GM12878 (cell line): ENCODE results near the gene CTSD. TPM values are rescaled to one million over a fixed set of nuclear protein-coding genes. Genes with fewer than 3 reads are reported as not detected.

ENCODE experiments used
- ATAC-seq: fragments of 200-7000 bp; cut with Tn5 transposase; 3 replicates; pipeline ENCODE4 v1.9.1; 2020; ENCODE audit warnings: mild to moderate bottlenecking, moderate library complexity
- BruUV-seq: library from RNA; stranded (reverse); fragments of 400-500 nt; replicated peaks from 2 replicates; lab custom pipeline; 2021; lab: Mats Ljungman, UMichigan
- CTCF ChIA-PET: fragments of 300-600 bp; sonication (Branson Sonifier 250); formaldehyde crosslinking; extraction: SDS; loops from one replicate; lab custom pipeline; 2021; ENCODE audit warnings: inconsistent platforms; lab: Yijun Ruan, JAX
- POLR2A ChIA-PET: fragments of 350-600 bp; formaldehyde crosslinking; extraction: SDS; loops from one replicate; lab custom pipeline; 2021; ENCODE audit warnings: inconsistent platforms; lab: Charles Lee
- RAD21 ChIA-PET: fragments of 300-600 bp; sonication (Branson Sonifier 250); formaldehyde crosslinking; loops from one replicate; lab custom pipeline; 2023; ENCODE audit warnings: antibody characterized with exemption; ENCODE audit not compliant: unreplicated experiment; lab: Charles Lee
- SMC1A ChIA-PET: fragments of 300-600 bp; sonication (Branson Sonifier 250); formaldehyde crosslinking; loops from one replicate; lab custom pipeline; 2023; ENCODE audit not compliant: unreplicated experiment, uncharacterized antibody; lab: Charles Lee
- DNase-seq: peaks from one replicate; pipeline ENCODE4 v3.0.0-alpha.2; 2011; ENCODE audit warnings: low read depth, low spot score
- FAIRE-seq: peaks from 3 replicates; lab custom pipeline; 2011; peaks lifted over from hg19 to GRCh38; lab: Jason Lieb, UNC
- H2AFZ ChIP-seq: 2 replicates; pipeline ENCODE4 v1.6.0; 2011; ENCODE audit warnings: low read depth, low read length, control low read depth; ENCODE audit not compliant: control insufficient read depth
- H3K27ac ChIP-seq: 2 replicates; pipeline ENCODE4 v1.5.1; 2011; ENCODE audit warnings: control low read depth; ENCODE audit not compliant: control insufficient read depth, insufficient read depth
- H3K27me3 ChIP-seq, 2 experiments: replicated peaks in 1 of 2; 2 replicates each; pipeline versions ENCODE4 v1.6.0 to v1.6.1; 2011; ENCODE audit warnings: low read length in 1 of 2; ENCODE audit not compliant: control insufficient read depth in 2 of 2, insufficient read depth in 2 of 2
- H3K36me3 ChIP-seq, 2 experiments: 2 replicates each; pipeline ENCODE4 v1.5.1; 2011; ENCODE audit warnings: low read length in 1 of 2; ENCODE audit not compliant: control insufficient read depth in 2 of 2, insufficient read depth in 2 of 2
- H3K4me1 ChIP-seq: 2 replicates; pipeline ENCODE4 v1.6.1; 2011; ENCODE audit warnings: mild to moderate bottlenecking, low read length, moderate library complexity, mixed read lengths; ENCODE audit not compliant: control insufficient read depth, insufficient read depth
- H3K4me2 ChIP-seq: 2 replicates; pipeline ENCODE4 v1.6.0; 2011; ENCODE audit warnings: control low read depth; ENCODE audit not compliant: control insufficient read depth, insufficient read depth
- H3K4me3 ChIP-seq: fragments of 200-600 bp; sonication (generic); 2 replicates; pipeline ENCODE4 v1.5.1; 2016
- H3K79me2 ChIP-seq: 2 replicates; pipeline ENCODE4 v1.6.0; 2011; ENCODE audit warnings: low read length; ENCODE audit not compliant: control insufficient read depth, insufficient read depth
- H3K9ac ChIP-seq: 2 replicates; pipeline ENCODE4 v1.8.0; 2011; ENCODE audit warnings: low read length, control low read depth, mixed read lengths; ENCODE audit not compliant: control insufficient read depth, insufficient read depth
- H3K9me3 ChIP-seq: replicated peaks from 3 replicates; pipeline ENCODE4 v1.5.1; 2011; ENCODE audit warnings: mild to moderate bottlenecking, low read length; ENCODE audit not compliant: control insufficient read depth, insufficient read depth
- H4K20me1 ChIP-seq: 2 replicates; pipeline ENCODE4 v1.6.0; 2011; ENCODE audit not compliant: control insufficient read depth, insufficient read depth
- GABPA ChIP-seq: IDR thresholded peaks from 2 replicates; pipeline ENCODE4 v1.6.1; 2014; ENCODE audit warnings: antibody characterized with exemption, low read depth, mild to moderate bottlenecking, inconsistent platforms
- MTA3 ChIP-seq: IDR thresholded peaks from 2 replicates; pipeline ENCODE4 v1.6.1; 2012; ENCODE audit warnings: low read length, inconsistent platforms, borderline replicate concordance
- SREBF1 ChIP-seq: IDR thresholded peaks from 2 replicates; pipeline ENCODE4 v1.6.1; 2012; ENCODE audit warnings: mild to moderate bottlenecking, low read length
- USF2 ChIP-seq: IDR thresholded peaks from 2 replicates; pipeline ENCODE4 v1.6.1; 2011; ENCODE audit warnings: low read depth, low read length, improper control_type of control experiment, borderline replicate concordance
- ZBTB33 ChIP-seq: fragments of 450-650 bp; IDR thresholded peaks from 2 replicates; pipeline ENCODE4 v1.6.1; 2017; ENCODE audit warnings: mild to moderate bottlenecking
- ZNF274 ChIP-seq: IDR thresholded peaks from one replicate; pipeline ENCODE4 v1.8.0; 2011; ENCODE audit not compliant: insufficient read length, insufficient read depth
- WGBS: methylation state at CpG from one replicate; pipeline ENCODE4 v1.1.6; 2016; ENCODE audit warnings: low lambda C conversion rate; ENCODE audit not compliant: insufficient replicate concordance, insufficient coverage; ENCODE audit errors: missing lambda C conversion rate; 5-methylcytosine and 5-hydroxymethylcytosine counted together
- in situ Hi-C: fragments of 300-500 bp; cut with MboI; formaldehyde crosslinking; loops from 9 replicates; pipeline ENCODE4 v1.14.3; 2018; ENCODE audit warnings: mixed read lengths
- intact Hi-C: fragments of 100-400 bp; cut with micrococcal nuclease; formaldehyde crosslinking; loops from one replicate; pipeline ENCODE4 v1.14.2; 2022; ENCODE audit not compliant: unreplicated experiment
- polyA plus RNA-seq, 11 experiments: library from polyadenylated mRNA; depleted of rRNA in 4 of 11; unstranded in 6 of 11; stranded (reverse) in 5 of 11; fragments of >200 nt; fragmentation: Nextera tagmentation in 4 of 11; fragmentation: Illumina TruSeq in 1 of 11; extraction: Ambion mirVana in 4 of 11; extraction: Trizol in 1 of 11; gene quantifications; 1 replicate in 1 of 11; 2 replicates in 10 of 11; pipeline versions ENCODE4 v1.2.1 to v1.2.3, GENCODE V29; 2011 to 2016; ENCODE audit warnings: inconsistent platforms in 2 of 11, missing spikeins in 2 of 11, low read depth in 1 of 11
- total RNA-seq, 4 experiments: library from RNA; depleted of rRNA in 3 of 4; stranded (reverse); fragments of >200 nt in 3 of 4; fragmentation: Illumina TruSeq in 1 of 4; extraction: Trizol in 1 of 4; gene quantifications; 2 replicates each; pipeline versions ENCODE4 v1.2.1 to v1.2.3, GENCODE V29; 2013 to 2021

The CTSD gene
- total and polyA plus RNA-seq, 10 of the 15 experiments (the other 5 are each of a cell fraction or from before 2014, with no cell fraction given), result 0.42 to 54.6 (median 25.0) TPM

- H2AFZ ChIP-seq, result no peak overlapping the region
- BruUV-seq, result no TSS peak
- no peak overlapping the region for H3K4me3 ChIP-seq
- H3K4me1 ChIP-seq, result no peaks in the 10 kb centered on the region
- H3K9me3 ChIP-seq, result no peaks in the 10 kb centered on the region
- no peak overlapping the region for H3K9ac ChIP-seq
- no peaks in the 10 kb centered on the region for H4K20me1 ChIP-seq
- no peak for FAIRE-seq
- intact Hi-C loops (no loop called here), in situ Hi-C loops (no loop called here)
- SMC1A ChIA-PET, result no interaction called here
- 33% methylated on average over 6 of the region's 6 CpGs for WGBS
- TF ChIP-seq ZBTB33, result no peak
- no peak for TF ChIP-seq GABPA
- no peak for TF ChIP-seq MTA3
- TF ChIP-seq USF2, result no peak
- no peak for TF ChIP-seq ZNF274
- TF ChIP-seq SREBF1, result no peak
- no peaks in the 10 kb centered on the region; a peak in 2 of 4 replicates for H3K27me3 ChIP-seq
- CTCF ChIA-PET, result no interaction called here
- H3K79me2 ChIP-seq, result no peaks in the 10 kb centered on the region
- no peaks in the 10 kb centered on the region for H3K36me3 ChIP-seq
- no peak overlapping the region for H3K27ac ChIP-seq
- no peak for ATAC-seq
- no peak overlapping the region for H3K4me2 ChIP-seq
- POLR2A ChIA-PET, result no interaction called here
- DNase-seq, result no peak
- RAD21 ChIA-PET, result no interaction called here
Measured at GRCh38 chr11:1791912-1792311, 28.2 kb upstream of the CTSD start.
